HG03139 (cell line): ENCODE measurements around the gene GPC6.

Source experiments
- ATAC-seq: cut with Tn5 transposase; IDR thresholded peaks from one replicate; pipeline ENCODE4 v1.9.1; 2021; ENCODE audit not compliant: unreplicated experiment

Gene GPC6

DNA sequence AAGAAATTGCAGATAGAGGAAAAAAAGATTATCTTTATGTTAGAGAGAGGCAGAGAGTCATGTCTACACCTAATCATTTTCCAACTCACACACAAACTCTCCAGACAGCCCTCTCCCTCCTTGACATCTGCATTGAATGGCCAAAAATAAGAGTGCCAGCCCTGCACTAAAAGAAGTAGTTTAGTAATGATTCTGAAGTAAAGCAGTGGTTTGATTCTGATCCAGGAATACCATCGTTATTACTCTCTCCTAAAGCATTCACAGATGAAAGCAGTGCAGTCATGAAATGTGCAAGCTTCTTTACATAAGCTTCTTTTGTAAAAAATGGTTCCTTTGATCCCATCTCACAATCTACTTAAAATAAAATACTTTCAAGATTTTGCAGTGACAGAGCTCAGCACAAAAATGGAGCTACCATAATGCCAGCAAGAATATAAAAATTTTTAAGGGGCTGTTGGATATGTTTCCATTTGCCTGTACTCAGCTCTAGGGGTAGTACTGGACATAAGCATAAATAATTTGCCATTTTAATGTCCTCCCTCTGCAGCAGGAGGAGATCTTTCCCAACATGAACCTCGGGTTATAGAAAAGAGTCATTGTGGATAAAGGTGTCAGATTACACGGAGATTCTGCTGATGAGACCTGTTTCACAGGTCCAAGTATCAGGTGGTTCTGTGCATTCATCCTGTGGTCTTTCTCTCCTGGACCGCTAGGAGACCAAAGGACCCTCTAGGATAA, 846.6 kb downstream of the GPC6 start:
- no peak for ATAC-seq

DNA sequence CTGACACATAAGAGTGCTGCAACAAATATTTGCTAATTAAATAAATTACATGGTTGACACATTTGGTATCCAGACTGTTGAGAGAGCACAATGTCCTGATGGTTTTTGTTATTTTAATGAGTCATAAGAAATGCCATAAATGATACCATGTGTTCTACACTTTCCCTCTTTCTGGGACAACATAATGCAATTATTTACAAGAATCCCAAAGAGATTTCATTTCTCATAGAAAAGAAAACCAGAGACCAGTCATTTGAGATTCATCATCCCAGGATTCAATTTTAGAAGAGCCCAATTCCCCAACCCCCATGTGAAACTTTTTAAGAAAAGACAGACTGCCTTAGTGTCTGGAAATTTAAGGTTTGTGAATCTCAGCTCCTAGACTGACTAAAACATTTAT, 853.3 kb downstream of the GPC6 start:
- ATAC-seq: no peak

DNA sequence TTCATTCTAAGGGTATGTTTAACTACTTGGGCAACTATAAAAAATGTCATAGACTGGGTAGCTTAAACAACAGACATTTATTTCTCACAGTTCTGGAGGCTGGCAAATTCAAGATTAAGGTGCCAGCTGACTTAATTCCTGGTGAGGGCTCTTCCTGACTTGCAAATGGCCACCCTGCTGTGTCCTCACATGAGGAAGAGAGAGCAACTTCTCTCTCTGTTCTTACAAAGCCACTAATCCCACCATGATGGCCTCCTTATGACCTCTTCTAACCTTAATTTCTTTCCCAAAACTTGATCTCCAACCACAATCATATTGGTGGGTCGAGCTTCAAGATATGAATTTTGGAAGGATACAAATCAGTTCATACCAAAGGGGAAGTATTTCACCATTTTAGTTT, 853.9 kb downstream of the GPC6 start:
- no peak for ATAC-seq

DNA sequence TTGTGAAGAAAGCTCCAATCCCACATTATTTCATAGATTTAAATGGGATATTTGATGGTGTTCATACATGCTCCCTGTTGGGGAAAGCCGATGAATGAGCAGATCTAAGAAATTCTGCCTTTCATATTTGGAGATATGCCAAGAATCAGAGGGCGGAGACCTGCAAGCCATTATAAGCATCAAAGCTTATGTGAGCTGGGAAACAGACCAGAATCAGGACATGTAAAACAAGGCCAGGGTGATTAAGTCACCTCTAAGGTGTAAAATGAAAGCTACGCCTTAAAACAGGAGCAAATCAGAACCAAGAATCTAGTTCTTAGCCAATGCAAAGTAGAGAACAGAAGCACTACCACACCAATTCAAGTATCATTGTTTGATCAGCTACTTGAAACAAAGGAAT, 860.5 kb downstream of the GPC6 start:
- ATAC-seq: no peak

DNA sequence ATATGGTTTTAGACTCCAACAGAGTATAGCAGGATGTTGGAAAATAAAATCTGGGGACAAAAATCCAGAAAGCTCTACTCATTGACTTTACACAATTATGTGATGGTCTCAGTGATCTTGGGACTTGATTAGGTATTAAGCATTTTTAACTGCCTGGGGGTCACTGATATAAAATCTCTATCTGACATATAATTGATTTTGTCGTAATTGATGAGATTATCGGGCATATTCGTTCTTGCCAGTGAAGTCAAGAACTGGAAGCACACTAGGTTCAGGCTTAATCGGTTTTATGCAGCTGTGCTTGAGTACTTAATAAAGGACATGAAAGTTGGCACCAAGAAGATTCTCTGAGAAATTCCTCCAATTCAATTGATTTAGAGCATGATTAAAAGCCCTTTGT, 862.1 kb downstream of the GPC6 start:
- ATAC-seq: no peak

DNA sequence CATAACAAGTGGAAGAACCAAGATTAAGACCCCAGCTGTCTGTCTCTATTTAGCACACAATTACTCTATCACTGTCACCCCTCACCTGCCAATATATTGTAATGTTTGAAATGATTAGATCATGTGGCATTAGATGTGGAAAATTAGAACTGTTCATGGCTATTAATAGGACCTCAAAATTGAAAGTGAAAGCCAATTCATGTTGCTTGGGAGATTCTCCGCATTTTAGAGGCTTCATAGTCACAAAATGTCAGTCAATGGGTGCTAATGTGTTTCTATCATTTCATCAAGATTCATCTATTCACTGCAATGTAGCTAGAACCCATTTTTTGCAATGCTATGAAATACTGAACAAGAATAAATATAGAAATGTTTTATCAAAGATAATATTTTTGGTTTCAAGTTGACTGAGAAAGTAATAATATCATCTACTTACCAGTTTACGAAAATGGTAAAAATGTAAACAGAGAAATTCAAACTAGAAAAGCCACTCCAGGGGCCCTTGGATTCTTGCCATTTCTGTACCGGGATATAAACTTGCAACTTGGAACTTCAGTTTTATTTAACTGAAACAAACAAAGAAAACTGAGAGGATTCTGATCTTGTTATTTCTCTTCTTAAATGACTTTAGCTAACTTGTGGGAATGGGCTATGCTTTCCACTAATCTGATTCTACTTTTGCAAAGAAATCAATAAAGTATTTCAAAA, 864.3 kb downstream of the GPC6 start:
- ATAC-seq: no peak

DNA sequence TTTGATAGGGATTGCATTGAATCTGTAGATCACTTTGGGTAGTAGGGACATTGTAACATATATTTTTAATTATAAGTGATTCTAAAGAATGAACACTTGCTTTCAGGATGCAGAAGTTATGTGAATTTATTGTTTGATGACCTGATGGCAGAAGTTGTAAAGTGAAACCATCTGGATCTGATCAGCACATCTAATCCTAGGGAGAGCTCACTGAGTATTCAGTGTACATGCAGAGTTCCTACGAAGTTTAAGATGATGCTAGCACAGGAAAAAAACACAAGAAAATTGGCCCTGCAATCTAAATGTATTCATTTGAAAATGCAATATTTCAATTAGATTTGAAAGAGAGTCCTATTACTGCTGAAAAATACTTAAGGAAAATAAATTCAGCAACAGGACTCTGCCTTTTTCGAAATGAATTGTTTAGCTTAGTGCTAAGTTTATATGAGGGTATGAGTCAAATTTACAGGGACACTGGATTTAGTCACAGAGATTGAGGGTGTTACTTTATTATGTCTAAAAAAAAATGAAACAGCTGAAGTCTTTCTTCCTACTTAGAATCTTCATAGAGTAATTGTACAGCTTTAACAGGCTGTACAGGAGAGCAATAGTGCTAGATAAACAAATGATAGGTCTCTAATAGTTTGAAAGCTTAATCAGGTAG, 867.2 kb downstream of the GPC6 start:
- ATAC-seq: no peak

DNA sequence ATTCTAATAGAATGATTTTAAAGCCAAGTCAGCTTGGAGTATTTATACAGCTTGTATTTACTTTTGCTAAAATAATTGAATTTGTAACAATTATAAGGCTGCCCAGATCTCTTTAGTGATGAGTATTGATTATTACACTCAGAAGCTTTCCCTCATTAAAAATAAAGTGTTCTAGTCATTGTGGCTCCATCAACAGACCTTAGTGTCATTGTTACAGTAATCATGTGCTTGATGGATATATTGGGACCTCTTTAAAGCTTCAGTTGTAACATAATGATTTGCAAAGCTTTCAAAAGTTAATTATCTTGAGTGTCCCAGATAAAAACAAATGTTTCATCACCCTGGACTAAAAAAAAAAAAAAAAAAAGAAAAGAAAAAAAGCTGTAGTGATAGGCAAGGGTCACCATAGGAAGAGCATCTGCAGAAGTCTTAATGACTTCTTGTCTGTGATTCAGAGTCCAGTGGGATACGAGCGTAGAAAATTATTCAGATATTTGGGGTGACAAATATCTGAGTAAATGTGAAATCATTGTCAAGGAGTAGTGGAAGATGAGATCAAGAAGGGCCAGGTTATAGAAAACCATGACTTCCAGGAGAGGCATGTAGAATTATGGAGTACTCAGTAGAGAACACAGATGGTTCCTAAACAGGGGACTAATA, 883.2 kb downstream of the GPC6 start:
- ATAC-seq: no peak

DNA sequence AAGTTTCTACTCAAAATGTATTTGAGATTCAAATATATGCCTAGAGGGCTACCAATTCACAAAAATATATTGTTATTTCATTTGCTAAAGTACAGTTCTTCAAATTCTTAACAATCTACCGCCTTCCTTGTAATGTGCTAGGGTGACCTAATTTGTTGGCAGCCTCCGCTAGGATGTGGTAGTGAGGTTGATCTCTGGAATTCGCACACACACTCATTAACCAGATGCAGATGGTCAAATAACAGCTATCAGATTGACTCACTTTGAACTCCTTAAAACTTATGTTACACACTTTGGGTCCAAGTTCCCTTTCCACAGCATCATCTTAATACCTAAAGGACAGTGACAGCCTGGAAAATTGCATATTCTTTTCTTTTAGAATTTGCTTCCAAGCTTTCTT, 885.6 kb downstream of the GPC6 start:
- no peak for ATAC-seq

DNA sequence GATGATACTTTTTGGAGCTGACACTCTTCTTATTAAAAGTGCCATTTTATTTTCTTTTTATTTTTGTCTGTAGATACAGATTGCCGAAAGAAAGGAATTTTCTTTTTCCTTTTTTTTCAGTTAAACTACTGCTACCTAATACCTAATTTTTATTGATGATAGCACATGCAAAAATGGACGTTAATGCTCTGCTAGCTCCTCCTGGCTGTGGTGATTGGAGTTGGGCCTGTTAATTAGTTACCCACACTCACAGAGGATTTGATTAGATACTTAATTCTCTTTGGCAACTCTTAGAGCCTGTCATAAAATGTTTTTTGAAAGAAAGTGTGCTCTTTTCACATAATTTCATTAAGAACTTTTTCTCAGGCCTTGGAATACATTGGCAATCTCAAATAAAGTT, 886.1 kb downstream of the GPC6 start:
- ATAC-seq: no peak

DNA sequence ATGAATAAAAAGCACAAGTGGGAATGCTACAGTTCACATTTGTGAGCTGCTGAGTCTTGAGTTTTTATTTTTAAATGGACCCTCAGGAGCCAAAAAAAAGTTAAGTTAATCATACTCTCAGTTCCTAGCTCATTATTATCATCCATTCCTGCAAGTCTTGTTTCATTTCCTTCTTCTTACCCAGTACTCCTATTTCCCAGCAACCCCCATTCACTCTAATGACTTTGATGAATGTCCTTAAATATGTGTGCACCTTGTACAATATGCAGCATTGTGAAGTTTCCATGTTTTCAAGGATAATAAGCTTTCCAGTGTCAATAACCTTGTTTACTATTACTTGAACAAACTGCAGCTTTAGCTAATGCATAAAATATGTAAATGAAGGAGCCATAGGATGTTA, 886.6 kb downstream of the GPC6 start:
- no peak for ATAC-seq

DNA sequence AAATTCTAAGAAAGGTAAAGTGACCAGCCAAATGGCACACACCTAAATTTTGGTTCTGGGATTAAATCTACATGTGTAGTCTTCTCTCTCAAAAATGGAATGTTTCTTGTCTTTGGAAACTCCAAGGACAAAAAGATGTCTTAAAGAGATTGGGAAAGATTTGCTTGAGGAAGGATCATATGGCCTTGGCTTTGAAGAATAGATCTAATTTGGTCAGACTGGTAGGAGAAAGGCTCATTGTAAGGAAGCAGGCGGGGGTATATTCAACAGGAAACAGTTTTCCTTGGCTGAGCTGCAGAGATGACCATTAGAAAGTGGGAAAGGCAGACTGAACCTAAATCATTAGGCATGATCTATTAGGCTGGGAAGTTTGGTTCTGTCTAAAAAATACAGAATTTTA, 887.6 kb downstream of the GPC6 start:
- no peak for ATAC-seq

DNA sequence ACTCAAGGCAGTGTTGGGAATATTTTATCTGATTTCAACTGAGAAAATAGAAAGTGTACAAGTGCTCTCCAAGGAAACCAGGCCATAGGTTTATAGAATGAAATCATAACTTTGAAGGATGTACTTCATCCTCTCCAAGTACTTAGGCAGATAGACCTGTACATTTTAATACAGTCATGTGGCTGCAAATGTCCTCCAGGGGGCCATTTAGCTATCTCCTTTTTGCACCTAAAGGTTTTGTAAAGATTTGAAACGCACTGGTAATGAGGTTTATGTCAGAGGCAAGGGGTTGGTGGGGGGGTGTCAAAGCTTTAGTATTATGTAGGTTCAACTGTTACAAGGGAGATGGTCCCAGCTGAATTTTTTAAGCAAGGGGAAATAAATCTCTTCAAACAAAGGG, 888.4 kb downstream of the GPC6 start:
- ATAC-seq: no peak

DNA sequence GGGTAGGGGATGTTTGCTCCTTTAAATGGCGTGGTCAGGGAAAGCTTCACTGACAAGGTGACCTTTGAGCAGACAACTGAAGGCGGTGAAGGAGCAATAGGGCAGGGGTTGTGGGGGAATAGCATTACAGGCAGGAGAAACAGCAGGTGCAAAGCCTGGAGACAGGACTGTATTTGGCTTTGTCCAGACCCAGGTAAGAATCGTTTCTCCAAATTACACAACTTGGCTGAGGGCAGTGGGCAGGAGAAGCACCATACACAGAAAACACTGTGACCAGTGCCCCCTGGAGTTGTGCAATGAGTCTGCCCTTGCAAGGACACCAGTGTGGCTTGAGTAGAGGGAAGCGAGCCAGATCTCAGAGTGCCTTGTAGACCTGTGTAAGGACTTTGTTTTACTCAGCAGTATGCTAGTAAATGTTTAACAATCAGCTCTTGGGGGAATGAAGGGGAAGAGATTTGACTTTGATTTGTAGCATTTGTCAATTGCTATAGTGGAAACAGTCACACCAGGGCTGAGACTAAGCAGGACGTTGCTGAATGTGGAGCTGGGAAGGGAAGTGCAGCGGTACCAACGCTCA, 892.8 kb downstream of the GPC6 start:
- no peak for ATAC-seq

DNA sequence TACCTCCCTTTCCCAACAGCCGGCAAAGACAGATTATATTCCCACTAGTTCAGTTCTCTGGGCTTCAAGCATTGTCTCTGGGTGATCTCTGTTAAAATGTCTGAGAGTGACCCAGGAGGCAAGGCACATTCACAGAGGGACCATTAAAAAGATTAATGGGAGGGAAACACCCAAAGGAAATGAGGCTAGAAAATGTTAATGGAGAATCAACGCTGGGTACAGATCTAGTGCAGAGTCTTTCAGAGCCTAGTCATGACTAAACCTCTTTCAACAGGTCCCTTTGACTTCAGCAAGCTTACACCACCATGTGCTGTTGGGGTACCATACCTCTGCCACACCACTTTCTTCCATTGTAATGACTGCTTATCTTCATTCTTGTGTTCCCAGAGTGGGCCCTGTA, 894.3 kb downstream of the GPC6 start:
- ATAC-seq: no peak

DNA sequence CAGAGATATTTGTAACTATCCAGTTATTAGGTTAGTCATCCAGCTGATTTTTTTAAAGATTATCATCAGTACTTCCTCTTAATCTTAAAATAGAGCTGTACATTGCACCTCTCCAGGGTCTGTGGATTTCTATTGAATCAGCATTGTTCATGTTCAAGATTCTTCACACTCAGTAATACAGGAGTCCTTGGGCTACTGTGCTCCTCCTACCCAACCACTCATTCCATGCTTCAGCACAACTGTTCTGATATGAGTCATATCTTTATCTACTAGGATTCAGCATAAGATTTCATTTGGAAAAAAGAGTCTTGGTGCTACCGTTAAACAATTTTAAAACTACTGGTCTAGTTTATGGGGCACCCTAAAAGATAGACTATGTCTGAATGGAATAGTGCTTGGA, 895.1 kb downstream of the GPC6 start:
- no peak for ATAC-seq

DNA sequence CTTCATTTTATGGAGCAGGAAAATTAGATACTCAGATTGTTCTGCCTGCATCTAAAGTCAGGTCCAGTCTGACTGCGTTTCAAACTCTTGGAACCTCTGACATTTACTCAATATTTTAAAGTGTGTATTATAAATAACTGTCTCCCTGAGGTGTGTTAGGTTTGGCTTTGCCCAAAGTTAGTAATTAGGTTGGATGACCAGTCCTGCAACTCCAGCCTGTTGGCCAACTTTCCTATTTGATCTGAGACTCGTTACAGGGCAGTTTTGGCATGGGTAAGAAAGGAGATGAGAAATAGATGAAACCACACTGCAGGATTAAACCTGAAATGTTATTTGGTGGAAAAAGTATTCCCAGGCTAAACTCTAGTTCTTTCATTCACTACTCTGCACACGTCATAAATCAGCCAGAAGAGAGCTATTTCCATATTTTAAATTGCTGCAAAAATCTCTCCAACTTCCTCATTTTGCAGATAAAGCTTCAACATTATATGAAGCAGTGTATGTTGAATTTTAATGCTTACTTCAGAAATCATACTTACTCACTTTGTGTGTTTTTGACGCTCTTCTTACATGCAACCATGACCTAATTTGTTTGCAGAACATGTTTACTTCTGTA, 895.8 kb downstream of the GPC6 start:
- no peak for ATAC-seq

DNA sequence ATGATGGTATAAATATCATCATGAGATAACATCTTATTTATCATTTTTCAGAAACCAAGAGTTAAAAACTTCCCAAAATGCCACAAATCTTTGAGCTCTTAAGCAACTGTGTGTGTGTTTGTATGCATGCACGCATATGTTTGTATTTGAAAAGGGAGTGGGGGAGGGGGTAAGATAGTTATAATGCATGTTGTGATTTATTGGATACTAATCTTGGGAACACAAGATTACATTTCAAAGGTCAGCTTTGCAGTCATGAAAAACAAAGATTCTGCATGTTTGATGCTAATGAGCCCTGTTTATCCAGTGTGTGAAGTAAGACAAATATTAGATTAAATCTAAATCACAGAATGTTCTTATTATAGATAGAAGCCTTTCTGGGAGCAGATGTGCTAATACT, 897.0 kb downstream of the GPC6 start:
- no peak for ATAC-seq

DNA sequence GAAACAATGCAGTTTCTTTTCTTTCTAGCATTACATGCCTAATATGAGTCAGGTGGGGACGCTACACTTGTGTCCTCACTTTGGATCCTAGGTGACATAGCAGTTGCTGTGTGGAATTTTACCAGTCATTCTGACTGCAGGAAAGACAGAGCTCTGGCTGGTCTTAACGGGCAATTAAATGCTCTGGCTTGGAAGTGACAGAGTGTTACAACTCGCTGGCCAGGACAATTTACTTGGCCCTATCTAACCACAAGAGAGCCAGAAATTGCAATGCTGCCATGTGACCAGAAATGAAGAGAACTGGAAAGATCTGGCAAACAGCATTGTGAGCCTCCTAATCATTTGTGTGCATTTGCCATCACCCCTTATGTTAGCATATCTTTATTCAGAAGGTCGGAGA, 901.8 kb downstream of the GPC6 start:
- no peak for ATAC-seq

DNA sequence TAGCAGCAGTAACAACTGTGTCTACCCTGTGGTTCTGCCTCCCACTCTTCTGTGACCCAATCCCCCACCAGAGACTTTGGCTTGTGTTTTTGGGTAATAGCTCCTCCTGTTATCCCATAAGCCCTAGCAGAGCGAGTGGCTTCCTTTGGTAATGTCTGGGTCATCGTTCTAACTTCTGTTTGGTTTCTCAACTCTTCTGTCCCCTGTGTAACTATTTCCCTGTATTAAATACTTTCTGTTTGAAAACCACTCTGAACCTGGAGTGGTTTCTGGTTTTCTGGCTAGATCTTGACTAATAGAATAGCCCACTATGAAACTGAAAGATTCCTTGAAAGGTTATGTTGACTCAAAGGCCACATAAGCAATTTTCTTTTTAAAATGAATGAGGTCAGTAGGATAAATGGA, 902.9 kb downstream of the GPC6 start:
- ATAC-seq: no peak

DNA sequence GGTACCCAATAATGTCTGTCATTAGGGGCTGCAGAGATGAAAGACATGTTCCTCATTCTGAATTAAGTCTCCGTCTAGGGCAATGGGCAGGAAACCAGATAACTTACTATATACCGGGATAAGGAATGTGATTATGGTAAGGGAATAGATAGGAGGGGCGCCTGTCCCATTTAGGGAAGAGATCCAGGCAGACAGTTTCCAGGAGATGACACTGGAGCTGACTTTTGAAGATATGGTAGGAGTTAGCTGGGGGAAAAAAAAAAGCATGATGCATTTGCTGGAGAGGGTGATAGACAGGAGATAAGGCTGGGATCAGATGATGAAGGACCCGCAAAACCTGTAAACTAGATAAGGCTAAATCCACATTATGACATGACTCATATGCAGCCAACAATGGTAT, 912.2 kb downstream of the GPC6 start:
- ATAC-seq: no peak
